ENCODE data around the gene HOXB2.

DNA sequence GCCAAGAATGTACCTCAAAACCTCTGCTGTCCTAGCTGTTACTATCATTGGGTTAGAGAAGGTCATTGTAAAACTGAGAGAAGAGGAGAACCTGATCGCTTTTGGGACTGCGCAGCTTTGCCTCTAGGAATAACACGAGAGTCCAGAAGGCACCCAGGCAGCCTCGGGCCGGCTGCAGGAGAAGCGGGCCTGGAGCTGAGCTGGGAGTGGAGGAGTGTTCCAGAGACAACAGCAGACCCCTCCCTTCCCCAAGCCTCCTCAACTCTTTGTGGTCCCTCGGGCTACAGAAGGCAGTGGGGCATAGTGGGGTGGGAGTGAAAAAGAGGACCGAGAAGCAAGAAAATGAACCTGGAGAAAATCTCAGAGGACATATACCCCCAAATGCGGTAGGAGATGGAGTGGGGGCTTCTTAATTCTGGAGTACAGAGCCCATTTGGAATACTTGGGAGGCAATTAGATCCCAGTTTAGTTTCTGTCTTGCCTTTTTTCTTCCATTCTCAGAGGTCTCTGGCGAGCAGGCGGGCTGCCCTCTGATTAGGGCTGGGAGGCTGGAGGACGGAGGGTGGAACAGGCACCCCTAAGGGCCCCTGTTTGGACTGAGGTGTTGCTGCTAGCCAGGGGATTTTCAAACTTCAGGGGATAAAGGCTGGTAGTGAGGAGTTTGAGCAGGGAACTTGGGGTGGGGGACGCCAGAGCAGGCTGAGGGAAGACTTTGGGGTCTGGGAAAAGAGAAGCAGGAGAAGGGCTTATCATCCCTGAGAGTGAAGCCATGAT, 13.3 kb upstream of the HOXB2 start:
- TF ChIP-seq, protein P1, sequence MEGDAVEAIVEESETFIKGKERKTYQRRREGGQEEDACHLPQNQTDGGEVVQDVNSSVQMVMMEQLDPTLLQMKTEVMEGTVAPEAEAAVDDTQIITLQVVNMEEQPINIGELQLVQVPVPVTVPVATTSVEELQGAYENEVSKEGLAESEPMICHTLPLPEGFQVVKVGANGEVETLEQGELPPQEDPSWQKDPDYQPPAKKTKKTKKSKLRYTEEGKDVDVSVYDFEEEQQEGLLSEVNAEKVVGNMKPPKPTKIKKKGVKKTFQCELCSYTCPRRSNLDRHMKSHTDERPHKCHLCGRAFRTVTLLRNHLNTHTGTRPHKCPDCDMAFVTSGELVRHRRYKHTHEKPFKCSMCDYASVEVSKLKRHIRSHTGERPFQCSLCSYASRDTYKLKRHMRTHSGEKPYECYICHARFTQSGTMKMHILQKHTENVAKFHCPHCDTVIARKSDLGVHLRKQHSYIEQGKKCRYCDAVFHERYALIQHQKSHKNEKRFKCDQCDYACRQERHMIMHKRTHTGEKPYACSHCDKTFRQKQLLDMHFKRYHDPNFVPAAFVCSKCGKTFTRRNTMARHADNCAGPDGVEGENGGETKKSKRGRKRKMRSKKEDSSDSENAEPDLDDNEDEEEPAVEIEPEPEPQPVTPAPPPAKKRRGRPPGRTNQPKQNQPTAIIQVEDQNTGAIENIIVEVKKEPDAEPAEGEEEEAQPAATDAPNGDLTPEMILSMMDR (IDR thresholded peaks at IDR 0.05), result no peak
- TF ChIP-seq POLR2A (IDR thresholded peaks at IDR 0.05), result no peak

Measured in right lobe of liver (tissue), 4 donors.